ENCODE results near the gene IKBKE.
A peak's percentile ranks its signal among the peaks of the same experiment; 100 is the strongest.

The IKBKE gene

GRCh38 chr1:206514813-206515387, 44.6 kb downstream of the IKBKE start:
- DNase-seq: no peak

- DNase-seq: no peak
Measured at GRCh38 chr1:206516728-206516990, 46.4 kb downstream of the IKBKE start.

GRCh38 chr1:206517784-206518183, 47.5 kb downstream of the IKBKE start:
- no peak for DNase-seq

DNA sequence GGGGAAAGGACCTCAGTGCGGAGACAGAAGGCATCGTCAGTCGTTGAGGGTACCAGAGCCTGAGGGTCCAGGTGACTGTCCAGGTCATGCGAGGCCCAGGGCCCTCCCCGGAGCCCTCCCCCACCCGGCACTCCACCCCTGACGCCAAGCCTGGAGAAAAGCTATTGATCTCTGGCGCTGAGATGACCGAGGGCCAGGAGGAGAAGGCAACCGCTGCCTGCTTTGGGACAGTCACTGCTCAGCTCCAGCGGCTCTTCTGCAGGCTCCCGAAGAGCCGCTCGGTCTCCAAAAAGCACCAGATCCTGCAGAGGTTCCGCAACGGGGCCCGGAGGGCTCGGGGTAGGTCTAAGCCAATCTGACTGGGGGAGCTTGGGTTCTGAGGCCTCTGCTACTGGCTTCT, 47.9 kb downstream of the IKBKE start:
- no peak for DNase-seq

DNA sequence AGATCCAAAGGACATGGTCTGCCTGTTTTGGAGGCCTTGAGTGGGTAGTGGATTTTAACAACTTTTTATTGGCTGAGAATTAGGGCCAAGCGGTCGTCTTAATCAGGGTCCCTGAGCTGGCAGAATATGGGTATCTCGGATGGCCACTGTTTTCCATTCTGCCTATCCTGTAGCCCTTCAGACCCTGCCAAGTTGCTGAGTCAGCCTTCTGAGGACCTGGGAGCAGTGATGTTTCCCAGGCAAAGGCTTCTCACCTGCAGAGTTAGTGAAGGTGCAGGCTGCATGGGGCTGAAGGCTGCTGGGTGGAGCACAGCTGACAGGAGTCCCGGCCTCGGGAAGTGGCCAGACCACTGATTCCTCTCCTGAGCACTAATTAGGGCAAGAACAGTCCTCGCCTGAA, 48.5 kb downstream of the IKBKE start:
- no peak for DNase-seq

GRCh38 chr1:206521127-206521526, 50.9 kb downstream of the IKBKE start:
- DNase-seq: no peak

DNA sequence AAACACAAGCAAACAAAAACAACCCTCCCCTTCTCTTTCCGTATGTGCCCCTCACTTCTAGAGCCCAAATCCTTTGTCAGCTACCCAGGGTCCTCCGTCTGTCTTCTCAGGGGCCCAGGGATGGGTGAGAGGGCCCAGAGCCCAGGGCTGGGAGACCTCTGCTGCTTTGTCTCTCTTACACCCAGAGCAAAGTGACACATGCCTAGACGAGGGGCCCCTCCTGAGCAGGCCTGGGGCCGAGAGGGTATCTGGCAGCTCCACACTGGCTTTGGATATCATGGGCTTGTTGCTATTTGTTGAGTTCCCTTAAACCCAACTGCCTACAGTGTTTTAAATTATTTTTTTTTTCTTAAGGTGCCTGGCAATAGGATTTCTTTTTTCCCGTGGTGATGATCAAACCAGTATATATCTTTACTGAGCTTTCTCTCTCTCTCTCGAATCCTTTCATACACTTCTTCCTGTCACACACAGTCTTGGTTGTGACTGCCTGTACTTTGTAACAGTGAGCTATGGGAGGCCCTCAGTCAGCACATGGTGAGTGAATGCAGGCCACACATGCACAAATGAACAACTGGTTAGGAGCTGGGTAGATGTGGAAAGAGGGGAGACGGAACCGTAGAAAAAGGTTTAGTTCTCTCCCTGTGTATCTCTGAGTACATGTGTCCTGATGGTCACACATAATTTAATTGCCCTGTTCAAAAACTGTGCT, 51.6 kb downstream of the IKBKE start:
- no peak for DNase-seq

DNA sequence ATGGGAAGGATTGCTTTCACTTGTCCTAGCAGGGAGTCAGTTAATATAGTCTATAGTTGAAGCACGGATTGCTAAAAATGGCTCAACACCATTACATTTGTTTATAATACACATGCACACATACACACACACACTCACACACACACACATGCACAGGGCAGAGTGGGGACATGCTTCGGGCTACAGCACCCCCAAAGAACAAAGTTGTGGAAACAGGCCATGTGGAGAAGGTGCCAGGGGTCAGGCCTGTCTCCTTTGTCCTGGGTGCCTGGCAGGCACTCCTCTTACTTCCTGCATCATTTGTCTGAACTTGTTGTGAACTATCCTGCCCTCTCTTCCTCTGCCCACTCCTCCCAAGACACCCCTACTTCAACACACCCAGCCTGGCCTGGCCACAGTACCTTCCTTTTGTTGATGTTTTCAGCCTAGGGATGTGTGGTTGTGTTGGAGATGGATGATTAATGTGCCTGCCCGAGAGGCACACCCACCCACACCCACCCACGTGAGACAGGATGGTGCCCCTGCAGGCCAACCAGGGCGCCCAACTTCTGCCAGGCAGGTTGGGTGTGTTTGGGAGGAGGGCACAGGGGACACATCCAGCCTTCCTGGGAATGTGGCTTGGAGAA, 54.6 kb downstream of the IKBKE start:
- DNase-seq: no peak

GRCh38 chr1:206526064-206526911, 56.0 kb downstream of the IKBKE start:
- DNase-seq: no peak

GRCh38 chr1:206529425-206529824, 59.1 kb downstream of the IKBKE start:
- DNase-seq: no peak

DNA sequence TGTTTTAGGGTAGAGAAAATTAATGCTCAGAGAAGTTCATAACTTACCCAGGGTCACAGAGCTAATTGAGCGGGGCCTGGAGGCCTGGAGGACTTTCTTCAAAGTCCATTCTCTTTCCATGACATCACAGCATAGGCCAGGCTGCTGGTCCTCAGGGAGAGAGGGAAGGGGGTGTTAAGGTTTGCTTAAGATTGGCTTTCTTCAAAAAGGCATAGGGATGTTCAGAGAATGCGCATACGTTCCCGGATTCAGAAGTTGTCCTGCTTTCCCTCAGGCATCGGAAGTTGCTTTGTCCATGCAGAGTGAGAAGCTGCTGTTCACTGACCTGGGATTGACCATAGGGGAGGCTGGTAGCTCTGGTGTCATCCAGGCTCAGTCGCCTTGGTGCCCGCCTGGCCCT, 62.1 kb downstream of the IKBKE start:
- DNase-seq: no peak

DNA sequence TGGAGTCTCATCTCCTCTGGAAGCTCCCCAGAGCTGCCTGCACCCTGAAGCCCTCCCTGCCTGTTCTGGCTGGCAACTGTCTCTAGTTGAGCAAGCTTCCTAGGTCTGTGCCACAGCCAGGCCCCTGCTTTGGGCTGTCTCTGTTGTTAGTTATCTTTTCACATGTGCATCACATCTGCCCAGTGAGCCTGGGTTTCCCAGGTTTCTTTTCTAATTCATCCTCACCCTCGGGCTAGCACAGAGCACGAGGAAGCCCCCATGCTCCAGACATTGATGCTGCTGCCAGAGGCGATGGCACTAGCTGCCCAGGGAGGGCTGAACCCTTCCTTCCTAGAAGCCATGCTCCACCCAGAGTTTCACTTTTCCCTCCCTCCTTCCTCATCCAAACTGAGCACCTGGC, 64.3 kb downstream of the IKBKE start:
- no peak for DNase-seq

- no peak for DNase-seq
Measured at GRCh38 chr1:206535853-206536188, 65.5 kb downstream of the IKBKE start.

- DNase-seq: peak; percentile 65
Measured at GRCh38 chr1:206537141-206537540, 66.9 kb downstream of the IKBKE start.

GRCh38 chr1:206538086-206538770, 68.0 kb downstream of the IKBKE start:
- DNase-seq: no peak

DNA sequence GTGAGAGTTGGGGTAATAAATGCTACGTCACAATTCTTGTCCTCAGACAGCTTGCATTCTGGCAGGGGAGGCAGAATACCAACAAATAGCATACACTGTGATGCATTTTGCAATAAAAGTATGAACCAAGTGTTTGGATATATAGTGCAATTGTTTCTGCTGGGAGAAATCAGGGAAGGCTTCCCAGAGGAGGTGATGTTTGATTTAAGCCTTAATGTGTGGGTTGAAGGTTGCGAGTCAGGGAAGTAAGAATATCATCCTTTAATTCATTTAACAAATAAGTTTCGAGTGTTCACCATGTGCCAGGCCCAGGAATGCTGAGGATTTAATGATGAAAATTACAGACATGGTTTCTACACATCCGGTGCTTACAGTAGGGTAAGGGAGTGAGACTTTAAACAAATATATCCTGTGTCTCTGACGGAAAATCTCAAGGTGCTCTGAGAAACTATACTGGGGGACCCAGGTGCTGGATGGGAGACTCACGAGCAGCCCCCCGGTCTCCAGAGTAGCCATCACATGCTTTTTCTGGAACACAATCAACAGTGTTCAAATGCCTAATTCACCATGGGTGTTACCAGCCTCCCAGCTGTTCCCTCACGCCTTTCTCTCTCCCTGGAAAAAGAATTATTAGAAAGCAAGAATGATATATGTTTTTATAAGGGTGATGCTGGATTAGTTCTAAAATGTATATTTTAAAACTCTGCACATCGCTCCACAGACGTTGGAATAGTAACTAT, 68.8 kb downstream of the IKBKE start:
- no peak for DNase-seq

- DNase-seq: no peak
Measured at GRCh38 chr1:206540044-206540780, 69.9 kb downstream of the IKBKE start.

- DNase-seq: no peak
Measured at GRCh38 chr1:206541236-206541833, 71.1 kb downstream of the IKBKE start.

GRCh38 chr1:206544562-206545257, 74.4 kb downstream of the IKBKE start:
- DNase-seq: peak; percentile 48

- DNase-seq: no peak
Measured at GRCh38 chr1:206545351-206545750, 75.1 kb downstream of the IKBKE start.
